GM21576 (cell line): Measurements from ENCODE around the gene RAB7A.

Experiments used
- ATAC-seq: cut with Tn5 transposase; IDR thresholded peaks from one replicate; pipeline ENCODE4 v1.9.1; 2021; ENCODE audit warnings: mild to moderate bottlenecking, moderate library complexity; ENCODE audit not compliant: unreplicated experiment

RAB7A gene

GRCh38 chr3:128787256-128788253 is 61.6 kb downstream of the RAB7A start:
- peak; percentile 42 for ATAC-seq

DNA sequence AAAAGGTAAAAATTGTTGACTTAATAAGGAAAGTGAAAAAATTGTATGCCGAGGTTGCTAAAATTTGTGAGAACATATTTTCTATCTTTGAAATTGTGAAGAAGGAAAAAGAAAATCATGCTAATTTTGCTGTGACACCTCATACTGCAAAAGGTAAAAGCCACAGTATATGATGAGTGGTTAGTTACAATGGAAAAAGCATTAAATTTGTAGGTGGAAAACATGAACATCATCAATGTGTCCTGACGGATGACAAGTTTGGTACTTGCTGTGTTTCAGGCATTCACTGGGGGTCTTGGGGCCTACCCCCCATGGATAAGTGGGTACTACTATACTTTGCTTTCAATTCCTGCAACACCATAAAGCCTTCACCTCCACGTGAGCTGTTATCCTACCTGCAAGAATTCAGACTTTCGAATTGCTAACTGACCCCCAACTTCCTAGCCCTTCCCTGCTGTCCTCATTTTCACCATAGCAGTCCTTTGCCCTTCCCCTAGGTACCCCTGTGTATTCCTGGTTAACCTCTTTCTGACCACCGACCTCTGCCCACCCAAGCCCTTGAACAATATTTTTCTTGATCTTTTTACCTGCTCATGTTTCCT is 62.4 kb downstream of the RAB7A start:
- no peak for ATAC-seq

GRCh38 chr3:128794067-128794768 is 68.2 kb downstream of the RAB7A start:
- peak; percentile 23 for ATAC-seq

GRCh38 chr3:128794770-128795649 is 69.0 kb downstream of the RAB7A start:
- ATAC-seq = peak; percentile 70

DNA sequence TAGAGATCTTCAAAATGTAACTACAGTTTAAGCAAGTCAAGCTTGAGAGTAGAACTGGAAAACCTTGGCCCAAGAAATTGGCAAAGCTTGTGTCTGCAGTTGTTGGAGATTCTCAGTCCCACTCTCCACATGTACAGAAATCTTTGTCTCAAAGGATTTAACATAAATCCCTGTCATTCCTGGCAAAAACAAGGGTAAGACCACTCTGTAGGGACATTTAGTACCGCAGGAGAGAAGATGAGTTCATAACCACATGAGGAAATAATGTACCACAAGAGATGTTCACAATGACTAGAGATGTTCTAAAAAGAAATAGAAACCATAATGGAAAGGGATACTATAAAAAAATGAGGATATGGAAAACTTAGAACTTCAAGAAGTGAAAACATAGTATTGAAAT is 73.7 kb downstream of the RAB7A start:
- ATAC-seq = no peak

- ATAC-seq = no peak
Measured at GRCh38 chr3:128800241-128801187, 74.5 kb downstream of the RAB7A start.

DNA sequence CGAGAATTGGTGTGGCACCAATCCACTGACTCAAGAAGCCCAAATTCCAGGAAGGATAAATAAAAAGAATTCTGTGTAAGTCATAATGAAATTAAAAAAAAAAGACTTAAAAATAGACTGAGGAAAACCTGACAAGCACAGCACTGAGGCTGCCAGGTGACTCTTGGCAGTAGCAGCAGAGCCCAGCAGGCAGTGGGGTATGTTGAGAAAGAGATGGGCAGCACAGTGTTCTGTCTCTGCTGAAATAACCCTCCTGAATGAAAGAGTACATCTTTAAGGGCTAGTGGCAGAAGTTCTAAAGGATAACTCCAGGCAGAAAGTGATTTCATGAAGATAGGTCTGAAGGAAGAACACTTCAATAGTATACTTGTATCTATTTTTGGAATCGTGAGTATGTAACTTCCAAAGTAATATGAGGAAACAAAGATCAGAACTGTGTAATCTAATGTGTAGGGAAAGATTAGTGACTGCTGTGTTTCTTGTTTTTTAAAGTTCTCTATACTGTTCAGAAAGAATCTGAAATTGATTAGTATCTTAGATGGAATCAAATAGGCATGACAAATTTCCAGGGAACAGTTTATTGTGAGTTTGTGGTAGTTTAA is 75.9 kb downstream of the RAB7A start:
- no peak for ATAC-seq

- ATAC-seq = no peak
Measured at GRCh38 chr3:128803307-128803706, 77.3 kb downstream of the RAB7A start.

DNA sequence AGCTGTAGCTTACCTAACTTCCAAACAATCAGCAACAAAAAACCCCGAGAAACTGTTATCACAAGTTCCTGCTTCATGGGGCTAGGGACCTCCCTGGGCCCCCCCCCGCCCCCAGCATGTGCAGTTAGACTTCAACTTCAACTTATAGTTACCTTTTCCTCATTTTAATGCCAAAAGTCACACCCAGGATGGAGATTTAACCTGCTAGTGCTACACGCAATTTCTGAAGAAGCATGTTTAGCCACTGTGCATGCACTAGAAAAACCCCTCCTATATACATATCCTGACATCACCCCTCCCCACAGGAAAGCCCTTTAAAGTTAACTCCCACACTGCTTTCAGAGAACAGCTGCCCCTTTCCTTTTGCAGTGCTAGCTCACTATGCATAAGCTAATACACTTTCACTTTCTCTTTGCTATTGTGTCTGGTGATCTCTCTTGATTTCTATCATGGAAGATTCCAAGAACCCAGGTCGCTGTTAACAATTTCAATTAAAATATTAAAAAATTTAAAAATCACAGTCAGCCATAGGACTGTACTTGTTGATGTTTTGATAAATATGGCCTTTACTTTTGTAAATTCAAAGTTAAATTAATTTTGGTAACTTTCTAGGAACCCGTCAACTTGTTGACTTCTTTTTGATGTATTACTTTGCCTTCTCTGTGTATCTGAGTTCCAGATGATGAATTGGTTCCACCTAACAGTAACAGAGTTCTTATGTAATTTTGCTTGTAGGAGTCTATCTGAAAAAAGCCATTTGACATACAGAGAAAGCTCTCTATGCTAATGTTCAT is 78.2 kb downstream of the RAB7A start:
- ATAC-seq = peak; percentile 72

DNA sequence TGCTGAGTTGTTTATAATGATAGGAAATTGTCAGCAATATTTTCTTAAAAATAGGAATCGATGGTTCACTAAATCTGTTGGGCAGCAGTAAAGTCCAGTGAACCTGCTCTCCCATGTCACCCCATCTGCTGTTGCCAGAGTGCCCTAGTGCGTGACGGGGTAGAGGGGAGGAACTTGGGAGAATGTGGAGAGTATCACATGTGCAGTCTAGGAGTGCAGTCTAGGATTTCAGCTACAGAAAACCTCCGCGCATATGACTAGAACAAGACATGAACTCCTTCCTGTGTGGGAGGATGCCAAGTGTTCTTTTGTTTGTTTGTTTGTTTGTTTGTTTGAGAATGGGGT is 78.8 kb downstream of the RAB7A start:
- no peak for ATAC-seq

DNA sequence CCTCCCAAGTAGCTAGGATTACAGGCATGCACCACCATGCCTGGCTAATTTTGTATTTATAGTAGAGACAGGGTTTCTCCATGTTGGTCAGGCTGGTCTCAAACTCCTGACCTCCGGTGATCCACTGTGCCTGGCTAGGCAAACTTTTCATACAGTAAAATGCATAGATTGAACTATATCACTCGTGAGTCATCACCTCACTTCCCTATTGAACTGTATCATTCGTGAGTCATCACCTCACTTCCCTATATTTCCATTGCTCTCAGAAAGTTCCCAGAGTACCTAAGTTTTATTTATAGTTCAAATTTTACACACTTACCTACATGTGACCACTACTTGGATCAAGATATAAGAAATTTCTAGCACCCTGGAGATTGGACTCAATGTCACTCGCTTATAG is 79.8 kb downstream of the RAB7A start:
- no peak for ATAC-seq

DNA sequence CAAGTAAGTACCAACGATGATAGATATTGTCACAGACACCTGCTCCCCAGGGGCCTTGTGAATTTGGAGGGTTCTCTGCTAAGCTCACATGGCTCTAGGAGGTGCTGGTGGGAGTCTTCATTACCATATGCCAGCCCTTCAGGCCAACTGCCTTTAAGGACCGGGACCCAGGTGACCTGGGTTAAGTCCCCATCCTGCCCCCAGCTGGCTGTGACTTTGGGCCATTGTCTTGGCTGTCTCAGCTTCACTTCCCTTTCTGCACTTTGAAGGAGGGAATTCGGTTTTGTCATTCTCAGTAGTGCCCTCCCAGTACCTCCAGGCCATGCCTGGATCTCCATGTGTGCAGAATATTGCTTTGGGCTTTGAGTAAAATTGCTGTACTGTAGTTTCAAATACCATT is 80.6 kb downstream of the RAB7A start:
- no peak for ATAC-seq

GRCh38 chr3:128807186-128807830 is 81.3 kb downstream of the RAB7A start:
- no peak for ATAC-seq

- no peak for ATAC-seq
Measured at GRCh38 chr3:128808672-128809071, 82.7 kb downstream of the RAB7A start.

DNA sequence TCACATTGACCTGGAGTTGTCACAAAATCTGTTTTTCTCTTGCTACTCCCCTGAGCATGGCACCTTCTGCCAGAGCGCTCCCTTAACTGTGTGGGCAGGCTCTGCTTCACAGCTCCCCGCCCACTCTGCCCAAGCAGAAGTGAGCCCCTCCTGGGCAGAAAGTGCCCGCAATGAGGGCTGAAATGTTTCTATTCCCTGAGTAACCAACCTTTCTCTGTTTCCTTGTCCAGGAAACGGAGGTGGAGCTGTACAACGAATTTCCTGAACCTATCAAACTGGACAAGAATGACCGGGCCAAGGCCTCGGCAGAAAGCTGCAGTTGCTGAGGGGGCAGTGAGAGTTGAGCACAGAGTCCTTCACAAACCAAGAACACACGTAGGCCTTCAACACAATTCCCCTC is 87.1 kb downstream of the RAB7A start:
- no peak for ATAC-seq

DNA sequence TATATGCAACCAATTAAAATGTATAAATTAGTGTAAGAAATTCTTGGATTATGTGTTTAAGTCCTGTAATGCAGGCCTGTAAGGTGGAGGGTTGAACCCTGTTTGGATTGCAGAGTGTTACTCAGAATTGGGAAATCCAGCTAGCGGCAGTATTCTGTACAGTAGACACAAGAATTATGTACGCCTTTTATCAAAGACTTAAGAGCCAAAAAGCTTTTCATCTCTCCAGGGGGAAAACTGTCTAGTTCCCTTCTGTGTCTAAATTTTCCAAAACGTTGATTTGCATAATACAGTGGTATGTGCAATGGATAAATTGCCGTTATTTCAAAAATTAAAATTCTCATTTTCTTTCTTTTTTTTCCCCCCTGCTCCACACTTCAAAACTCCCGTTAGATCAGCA is 88.1 kb downstream of the RAB7A start:
- ATAC-seq = no peak

- ATAC-seq = no peak
Measured at GRCh38 chr3:128814519-128815317, 88.7 kb downstream of the RAB7A start.
